Natural killer cell treated with Interleukin-12 subunit alpha and Interleukin-12 subunit beta and Interleukin-15 and Interleukin-18, amount 100 ng/mL, for 72 hours (primary cell): ENCODE data around the gene FBXO21. TPM values are rescaled to one million over a fixed set of nuclear protein-coding genes. Genes with fewer than 3 reads are reported as not detected.
"Not testable (repeated sequence)": the region's sequence is repeated elsewhere in the genome, so short reads cannot be mapped to it uniquely, and the experiment has no call there.

Source experiments
- ATAC-seq, 2 donors: fragments of 150-1000 bp; cut with Tn5 transposase in 1 of 2; sonication (Bioruptor Pico), chemical (Tn5 transposase) in 1 of 2; 2 replicates each; pipeline ENCODE4 v1.10.0; 2021
- DNase-seq: peaks from one replicate; pipeline ENCODE4 v3.0.0; 2022; ENCODE audit warnings: low spot score
- H3K27ac Mint-ChIP-seq, 2 donors: 1 replicate in 1 of 2; 2 replicates in 1 of 2; pipeline ENCODE4 v1.8.0; 2022; ENCODE audit warnings: mixed read lengths in 2 of 2, mild to moderate bottlenecking in 1 of 2, moderate library complexity in 1 of 2
- H3K27me3 Mint-ChIP-seq, 2 donors: 1 replicate in 1 of 2; 2 replicates in 1 of 2; pipeline ENCODE4 v1.8.0; 2022; ENCODE audit warnings: mixed read lengths in 2 of 2
- H3K36me3 Mint-ChIP-seq: one replicate; pipeline ENCODE4 v1.8.0; 2022; ENCODE audit warnings: mixed read lengths
- H3K4me1 Mint-ChIP-seq, 2 donors: 1 replicate in 1 of 2; 2 replicates in 1 of 2; pipeline ENCODE4 v1.8.0; 2022; ENCODE audit warnings: low read depth in 2 of 2, mixed read lengths in 2 of 2, mild to moderate bottlenecking in 1 of 2
- H3K4me3 Mint-ChIP-seq: one replicate; pipeline ENCODE4 v1.8.0; 2022; ENCODE audit warnings: mixed read lengths
- H3K9me3 Mint-ChIP-seq: 2 replicates; pipeline ENCODE4 v1.8.0; 2022; ENCODE audit warnings: mixed read lengths
- total RNA-seq, 2 donors: library from RNA; stranded (reverse); gene quantifications; one replicate each; pipeline ENCODE4 v1.2.3, GENCODE V29; 2022

FBXO21 gene
- total RNA-seq, 2 donors from 2014 or later: 30.4 to 37.7 TPM

DNA sequence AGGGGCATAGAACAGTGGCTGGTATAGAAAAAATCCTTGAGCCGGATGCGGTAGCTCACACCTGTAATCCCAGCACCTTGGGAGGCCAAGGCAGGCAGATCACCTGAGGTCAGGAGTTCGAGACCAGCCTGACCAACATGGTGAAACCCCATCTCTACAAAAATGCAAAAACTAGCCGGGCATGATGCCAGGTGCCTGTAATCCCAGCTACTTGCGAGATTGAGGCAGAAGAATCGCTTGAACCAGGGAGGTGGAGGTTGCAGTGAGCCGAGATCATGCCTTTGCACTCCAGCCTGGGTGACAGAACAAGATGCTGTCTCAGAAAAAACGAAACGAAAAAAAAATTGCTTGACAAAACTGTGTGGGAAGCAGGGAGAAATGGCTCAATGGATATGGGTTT is 2.3 kb upstream of the FBXO21 start:
- not testable (repeated sequence) for H3K27ac Mint-ChIP-seq, H3K36me3 Mint-ChIP-seq, DNase-seq, H3K9me3 Mint-ChIP-seq, H3K4me3 Mint-ChIP-seq, ATAC-seq
- peaks cover 11 to 15% of the 10 kb centered on the region in 2 donors for H3K4me1 Mint-ChIP-seq
- peaks cover 6 to 18% of the 10 kb centered on the region in 2 donors for H3K27me3 Mint-ChIP-seq

GRCh38 chr12:117192057-117192456 is 1.8 kb upstream of the FBXO21 start:
- Mint-ChIP-seq H3K27ac (no peak overlapping the region), H3K9me3 (no peaks in the 10 kb centered on the region), H3K4me1 (peaks cover 11 to 18% of the 10 kb centered on the region in 2 donors), H3K4me3 (peak overlapping the region; percentile 28), H3K36me3 (peaks cover 4% of the 10 kb centered on the region), H3K27me3 (peaks cover under 1 to 14% of the 10 kb centered on the region in 2 donors)
- DNase-seq (no peak), ATAC-seq (no peak)

DNA sequence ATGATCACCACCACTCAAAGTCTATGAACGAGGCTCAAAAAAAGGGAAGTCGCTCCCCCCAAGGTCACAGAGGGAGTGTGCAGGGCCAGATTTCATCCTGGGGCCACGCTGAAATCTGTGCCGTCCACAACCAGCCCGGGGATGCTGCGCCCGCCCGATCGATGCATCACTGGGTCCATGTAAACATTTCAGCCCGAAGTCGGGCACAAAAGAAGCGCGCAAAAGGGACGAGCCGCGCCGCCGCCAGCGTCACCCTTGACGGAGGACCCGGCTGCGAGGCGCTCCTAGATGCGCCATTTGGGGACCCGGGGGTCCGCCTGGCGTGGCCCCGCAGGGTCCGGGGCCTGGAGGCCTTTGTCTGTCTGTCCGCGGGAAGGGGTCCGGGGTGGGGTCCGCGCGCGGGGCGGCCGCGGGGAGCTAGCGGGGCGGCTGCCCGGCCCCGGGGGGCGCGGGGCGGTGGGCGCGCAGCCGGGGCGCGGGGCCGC is 503 bp downstream of the FBXO21 start:
- Mint-ChIP-seq H3K9me3 (no peaks in the 10 kb centered on the region), H3K4me3 (peak overlapping the region; percentile 94), H3K36me3 (peaks cover 9% of the 10 kb centered on the region), H3K4me1 (peaks cover 11 to 18% of the 10 kb centered on the region in 2 donors), H3K27me3 (peaks cover 0 to 10% of the 10 kb centered on the region in 2 donors), H3K27ac (peak overlapping the region; percentile 46 to 79)
- peak; percentile 30 to 41 for ATAC-seq
- no peak for DNase-seq

- H3K36me3 Mint-ChIP-seq: peaks cover 10% of the 10 kb centered on the region
- peak overlapping the region; percentile 94 for H3K4me3 Mint-ChIP-seq
- no peaks in the 10 kb centered on the region for H3K9me3 Mint-ChIP-seq
- peaks cover 0 to 8% of the 10 kb centered on the region in 2 donors for H3K27me3 Mint-ChIP-seq
- no peak for DNase-seq
- H3K27ac Mint-ChIP-seq: peak overlapping the region; percentile 46 to 79
- ATAC-seq: no peak
- H3K4me1 Mint-ChIP-seq: peaks cover 11 to 18% of the 10 kb centered on the region in 2 donors
These were observed 1.1 kb downstream of the FBXO21 start for GRCh38 chr12:117188961-117189724.

- DNase-seq (no peak), ATAC-seq (no peak)
- peaks cover 16% of the 10 kb centered on the region for H3K36me3 Mint-ChIP-seq
These were observed 2.1 kb downstream of the FBXO21 start for GRCh38 chr12:117188121-117188665.

DNA sequence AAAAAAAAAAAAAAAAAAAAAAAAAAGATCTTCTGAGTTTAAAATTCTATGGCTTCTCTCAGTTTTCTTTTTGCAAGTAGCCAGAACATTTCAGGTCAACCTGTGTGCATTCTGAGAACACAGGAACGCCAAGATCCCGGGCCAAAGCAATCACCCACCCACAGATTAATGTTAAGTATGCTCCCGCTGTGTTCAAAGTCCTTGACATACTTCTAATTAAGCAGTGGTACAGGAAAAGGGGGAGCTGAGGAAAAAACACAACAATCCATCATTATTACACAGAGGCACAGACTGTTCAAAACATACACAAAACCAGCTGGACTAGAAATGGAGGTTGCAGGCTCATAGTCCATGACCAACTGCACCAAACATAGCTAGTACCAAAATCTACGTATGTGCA is 2.8 kb downstream of the FBXO21 start:
- Mint-ChIP-seq H3K4me1 (peaks cover 11 to 20% of the 10 kb centered on the region in 2 donors), H3K4me3 (no peak overlapping the region), H3K36me3 (peaks cover 16% of the 10 kb centered on the region), H3K9me3 (no peaks in the 10 kb centered on the region), H3K27me3 (peaks cover 0 to 5% of the 10 kb centered on the region in 2 donors), H3K27ac (no peak overlapping the region)
- ATAC-seq (no peak), DNase-seq (no peak)

More at GRCh38 chr12:117188121-117188665, 2.1 kb downstream of the FBXO21 start:
- Mint-ChIP-seq H3K4me1 (peaks cover 11 to 20% of the 10 kb centered on the region in 2 donors), H3K27me3 (peaks cover 0 to 5% of the 10 kb centered on the region in 2 donors), H3K27ac (no peak overlapping the region), H3K4me3 (peak overlapping the region; percentile 94), H3K9me3 (no peaks in the 10 kb centered on the region)

- H3K4me3 Mint-ChIP-seq: no peak overlapping the region
- H3K27me3 Mint-ChIP-seq: no peaks in the 10 kb centered on the region
- H3K36me3 Mint-ChIP-seq: peaks cover 44% of the 10 kb centered on the region
These were observed 7.4 kb downstream of the FBXO21 start for GRCh38 chr12:117182866-117183265.

GRCh38 chr12:117181468-117181843 is 8.8 kb downstream of the FBXO21 start:
- DNase-seq, ATAC-seq, H3K4me3 Mint-ChIP-seq, H3K27ac Mint-ChIP-seq, H3K9me3 Mint-ChIP-seq, H3K27me3 Mint-ChIP-seq, H3K4me1 Mint-ChIP-seq: not testable (repeated sequence)
- peaks cover 46% of the 10 kb centered on the region for H3K36me3 Mint-ChIP-seq

More at GRCh38 chr12:117182866-117183265, 7.4 kb downstream of the FBXO21 start:
- peaks cover 7 to 9% of the 10 kb centered on the region in 2 donors for H3K4me1 Mint-ChIP-seq
- H3K9me3 Mint-ChIP-seq: no peaks in the 10 kb centered on the region
- ATAC-seq: no peak
- no peak for DNase-seq
- no peak overlapping the region for H3K27ac Mint-ChIP-seq

- Mint-ChIP-seq H3K4me3 (no peak overlapping the region), H3K27me3 (no peaks in the 10 kb centered on the region), H3K4me1 (peaks cover 8 to 13% of the 10 kb centered on the region in 2 donors), H3K36me3 (peaks cover 52% of the 10 kb centered on the region), H3K27ac (no peak overlapping the region), H3K9me3 (no peaks in the 10 kb centered on the region)
- no peak for ATAC-seq
- DNase-seq: no peak
These were observed 9.4 kb downstream of the FBXO21 start for GRCh38 chr12:117180758-117181467.

DNA sequence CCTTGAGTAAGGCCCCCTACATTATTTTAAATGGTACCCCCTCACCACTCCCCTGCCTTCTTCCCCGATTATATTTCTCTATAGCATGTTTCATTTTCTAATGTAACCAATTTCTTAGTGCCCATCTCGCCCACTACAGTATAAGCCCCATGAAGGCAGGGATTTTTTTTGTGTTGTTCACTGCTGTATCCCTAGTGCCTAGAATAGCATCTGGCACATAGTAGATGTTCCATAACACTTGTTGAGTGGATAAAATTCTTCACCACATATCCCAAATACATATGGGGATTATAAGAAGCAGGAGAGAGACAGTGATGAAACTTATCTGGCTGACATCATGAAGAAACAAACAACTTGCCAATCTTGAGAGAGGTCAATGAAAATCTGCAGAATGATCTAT is 11.5 kb downstream of the FBXO21 start:
- no peak for ATAC-seq
- Mint-ChIP-seq H3K27ac (peak overlapping the region in 1 of 2 donors; percentile 10), H3K9me3 (no peaks in the 10 kb centered on the region), H3K27me3 (no peaks in the 10 kb centered on the region), H3K4me3 (no peak overlapping the region), H3K36me3 (peaks cover 54% of the 10 kb centered on the region), H3K4me1 (peaks cover 8 to 14% of the 10 kb centered on the region in 2 donors)
- no peak for DNase-seq

DNA sequence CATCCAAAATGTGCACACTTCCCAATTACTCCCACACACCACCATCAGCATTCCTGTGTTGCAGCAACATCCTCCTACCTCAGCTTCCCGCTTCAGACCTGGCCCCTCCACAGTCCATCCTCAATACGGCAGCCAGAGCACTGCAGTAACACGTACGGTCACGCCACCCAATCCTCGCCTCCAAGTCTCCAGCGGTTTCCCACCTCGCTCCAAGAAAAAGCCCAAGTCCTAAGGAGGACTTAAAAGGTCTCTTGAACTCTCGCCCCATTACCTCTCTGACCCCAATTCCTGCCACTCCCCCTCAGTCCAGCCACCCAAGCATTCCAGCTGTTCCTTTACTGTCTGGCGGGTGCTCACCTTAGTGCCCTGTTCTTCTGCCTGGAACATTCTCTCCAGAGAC is 12.0 kb downstream of the FBXO21 start:
- DNase-seq: no peak
- Mint-ChIP-seq H3K27ac (peak overlapping the region in 1 of 2 donors; percentile 10), H3K36me3 (peaks cover 54% of the 10 kb centered on the region), H3K9me3 (no peaks in the 10 kb centered on the region), H3K4me3 (no peak overlapping the region), H3K4me1 (peaks cover 6 to 14% of the 10 kb centered on the region in 2 donors), H3K27me3 (no peaks in the 10 kb centered on the region)
- no peak for ATAC-seq

GRCh38 chr12:117172168-117172567 is 18.1 kb downstream of the FBXO21 start:
- peaks cover 37% of the 10 kb centered on the region for H3K36me3 Mint-ChIP-seq
- H3K4me1 Mint-ChIP-seq: peaks cover 3 to 6% of the 10 kb centered on the region in 2 donors
- ATAC-seq (no peak), DNase-seq (no peak)
- H3K27me3 Mint-ChIP-seq: no peaks in the 10 kb centered on the region
- no peak overlapping the region for H3K4me3 Mint-ChIP-seq
- H3K27ac Mint-ChIP-seq: no peak overlapping the region
- H3K9me3 Mint-ChIP-seq: no peaks in the 10 kb centered on the region

DNA sequence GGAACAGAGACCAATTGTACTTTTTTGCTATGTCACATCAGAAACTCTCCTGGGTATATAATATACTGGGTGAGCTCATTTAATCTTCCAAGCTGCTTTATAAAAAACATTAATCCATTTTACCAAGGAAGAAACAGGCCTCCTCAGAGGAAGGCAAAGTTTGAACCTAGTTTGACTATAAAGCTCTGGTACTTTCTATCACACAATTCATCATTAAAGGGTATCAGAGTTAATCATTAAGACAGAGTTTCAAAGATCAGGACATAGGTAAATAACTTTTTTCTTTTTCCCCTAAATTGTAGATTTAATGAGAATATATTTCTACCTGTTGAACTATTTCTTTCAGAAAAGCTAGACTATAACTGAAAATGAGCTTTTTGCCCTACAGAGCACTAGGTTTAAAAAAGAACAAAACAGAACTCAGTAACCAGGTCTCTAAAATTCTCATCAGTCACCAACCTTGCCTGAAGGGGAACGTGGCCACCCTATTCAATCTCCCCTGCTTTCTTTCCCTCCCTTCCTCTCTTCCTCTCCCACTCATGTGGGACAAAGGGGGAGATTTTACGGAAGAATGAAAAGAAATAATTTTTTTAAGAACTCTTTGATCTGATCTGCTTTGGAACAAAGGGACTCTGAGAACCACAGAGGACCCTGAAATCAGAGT is 18.6 kb downstream of the FBXO21 start:
- Mint-ChIP-seq H3K4me1 (peaks cover 3 to 6% of the 10 kb centered on the region in 2 donors), H3K4me3 (no peak overlapping the region), H3K36me3 (peaks cover 37% of the 10 kb centered on the region), H3K9me3 (no peaks in the 10 kb centered on the region), H3K27me3 (no peaks in the 10 kb centered on the region), H3K27ac (no peak overlapping the region)
- no peak for ATAC-seq
- no peak for DNase-seq
